ENCODE measurements around the gene SPEM3.

The SPEM3 gene

DNA sequence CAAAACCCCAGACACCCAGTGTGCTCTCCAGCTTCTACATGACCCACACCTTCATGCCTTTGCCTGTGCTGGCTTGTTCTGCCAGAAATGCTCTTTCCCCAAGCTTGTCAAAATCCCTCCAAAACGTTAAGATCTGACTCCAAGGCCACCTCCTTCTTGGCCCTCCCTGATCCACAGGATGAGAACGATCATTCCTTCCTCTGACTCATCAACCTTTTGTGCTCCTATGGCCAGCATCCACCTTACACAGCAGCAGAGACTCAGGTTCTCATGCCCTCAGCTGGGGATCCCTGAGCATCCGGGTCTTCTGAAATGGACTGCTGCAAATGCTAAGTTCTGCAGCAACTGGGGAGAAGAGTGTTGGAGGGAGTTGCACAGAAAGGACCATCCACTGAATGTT lies 47.8 kb downstream of the SPEM3 start:
- H3K27ac ChIP-seq (ENCODE audit: low read length) = no peak overlapping the region
- H3K4me2 ChIP-seq (ENCODE audit: insufficient read depth, low read length) = peak overlapping the region; percentile 8; the same call in 1 of the 2 replicates
- H3K4me3 ChIP-seq (ENCODE audit: low read depth in 1 of 2, low read length in 2 of 2) = no peak overlapping the region

DNA sequence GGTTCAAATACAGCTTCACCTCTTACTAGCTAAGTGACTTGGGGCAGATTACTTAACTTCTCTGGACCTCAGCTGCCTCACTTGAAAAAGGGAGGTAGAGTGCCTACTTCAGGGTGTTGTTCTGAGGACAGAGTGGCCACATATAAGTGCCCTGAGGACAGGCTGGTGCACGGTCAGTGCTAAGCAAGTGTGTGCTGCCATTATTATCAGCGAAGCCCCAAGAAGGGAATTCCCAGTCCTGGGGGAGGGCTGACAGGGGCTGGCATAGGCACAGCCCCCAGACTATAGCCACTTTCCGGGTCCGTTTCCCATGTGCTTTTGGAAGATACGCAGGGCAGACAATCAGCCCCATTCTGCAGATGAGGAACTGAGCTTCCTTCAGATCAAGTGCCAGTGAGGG lies 48.3 kb downstream of the SPEM3 start:
- no peak for DNase-seq
- H3K4me2 ChIP-seq (ENCODE audit: insufficient read depth, low read length) = peak overlapping the region; percentile 88; the same call in 1 of the 2 replicates
- no peak for TF ChIP-seq EZH2 (IDR thresholded peaks at IDR 0.05; ENCODE audit: borderline replicate concordance, low read depth, low read length, severe bottlenecking)
- TF ChIP-seq, protein P1, sequence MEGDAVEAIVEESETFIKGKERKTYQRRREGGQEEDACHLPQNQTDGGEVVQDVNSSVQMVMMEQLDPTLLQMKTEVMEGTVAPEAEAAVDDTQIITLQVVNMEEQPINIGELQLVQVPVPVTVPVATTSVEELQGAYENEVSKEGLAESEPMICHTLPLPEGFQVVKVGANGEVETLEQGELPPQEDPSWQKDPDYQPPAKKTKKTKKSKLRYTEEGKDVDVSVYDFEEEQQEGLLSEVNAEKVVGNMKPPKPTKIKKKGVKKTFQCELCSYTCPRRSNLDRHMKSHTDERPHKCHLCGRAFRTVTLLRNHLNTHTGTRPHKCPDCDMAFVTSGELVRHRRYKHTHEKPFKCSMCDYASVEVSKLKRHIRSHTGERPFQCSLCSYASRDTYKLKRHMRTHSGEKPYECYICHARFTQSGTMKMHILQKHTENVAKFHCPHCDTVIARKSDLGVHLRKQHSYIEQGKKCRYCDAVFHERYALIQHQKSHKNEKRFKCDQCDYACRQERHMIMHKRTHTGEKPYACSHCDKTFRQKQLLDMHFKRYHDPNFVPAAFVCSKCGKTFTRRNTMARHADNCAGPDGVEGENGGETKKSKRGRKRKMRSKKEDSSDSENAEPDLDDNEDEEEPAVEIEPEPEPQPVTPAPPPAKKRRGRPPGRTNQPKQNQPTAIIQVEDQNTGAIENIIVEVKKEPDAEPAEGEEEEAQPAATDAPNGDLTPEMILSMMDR (IDR thresholded peaks at IDR 0.05; ENCODE audit: borderline replicate concordance, extremely low read depth, low read length, poor library complexity, severe bottlenecking) = no peak
- peaks cover 29% of the 10 kb centered on the region for H3K4me1 ChIP-seq (ENCODE audit: insufficient read depth, low read length)
- no peak overlapping the region for H3K4me3 ChIP-seq (ENCODE audit: low read depth in 1 of 2, low read length in 2 of 2)
- no peaks in the 10 kb centered on the region for H3K9me3 ChIP-seq (ENCODE audit: insufficient read depth, low read length, severe bottlenecking)
- peaks cover 3% of the 10 kb centered on the region for H3K36me3 ChIP-seq (ENCODE audit: insufficient read depth, low read length)
- ATAC-seq (ENCODE audit: insufficient read depth, low read depth) = no peak
- no peaks in the 10 kb centered on the region for H3K27me3 ChIP-seq (ENCODE audit: insufficient read depth, low read length, poor library complexity)
- H3K27ac ChIP-seq (ENCODE audit: low read length) = no peak overlapping the region
- no peak overlapping the region for H2AFZ ChIP-seq (ENCODE audit: low read depth, low read length)
- peaks cover 76% of the 10 kb centered on the region for H3K79me2 ChIP-seq (ENCODE audit: insufficient read depth, low read length)
- H4K20me1 ChIP-seq (ENCODE audit: insufficient read depth, low read length) = peaks cover 32% of the 10 kb centered on the region
- H3K9ac ChIP-seq (ENCODE audit: low read depth, low read length) = no peak overlapping the region; the same call in 1 of the 2 replicates

More for the DNA sequence above, 47.8 kb downstream of the SPEM3 start:
- TF ChIP-seq EZH2 (IDR thresholded peaks at IDR 0.05; ENCODE audit: borderline replicate concordance, low read depth, low read length, severe bottlenecking) = no peak
- TF ChIP-seq, protein P1 (IDR thresholded peaks at IDR 0.05; ENCODE audit: borderline replicate concordance, extremely low read depth, low read length, poor library complexity, severe bottlenecking) = no peak
- H2AFZ ChIP-seq (ENCODE audit: low read depth, low read length) = no peak overlapping the region
- H3K27me3 ChIP-seq (ENCODE audit: insufficient read depth, low read length, poor library complexity) = no peaks in the 10 kb centered on the region
- DNase-seq = no peak
- no peaks in the 10 kb centered on the region for H3K9me3 ChIP-seq (ENCODE audit: insufficient read depth, low read length, severe bottlenecking)
- ATAC-seq (ENCODE audit: insufficient read depth, low read depth) = no peak
- H3K4me1 ChIP-seq (ENCODE audit: insufficient read depth, low read length) = peaks cover 29% of the 10 kb centered on the region
- peaks cover 32% of the 10 kb centered on the region for H4K20me1 ChIP-seq (ENCODE audit: insufficient read depth, low read length)
- H3K9ac ChIP-seq (ENCODE audit: low read depth, low read length) = no peak overlapping the region
- H3K36me3 ChIP-seq (ENCODE audit: insufficient read depth, low read length) = peaks cover 3% of the 10 kb centered on the region
- peaks cover 80% of the 10 kb centered on the region for H3K79me2 ChIP-seq (ENCODE audit: insufficient read depth, low read length)

DNA sequence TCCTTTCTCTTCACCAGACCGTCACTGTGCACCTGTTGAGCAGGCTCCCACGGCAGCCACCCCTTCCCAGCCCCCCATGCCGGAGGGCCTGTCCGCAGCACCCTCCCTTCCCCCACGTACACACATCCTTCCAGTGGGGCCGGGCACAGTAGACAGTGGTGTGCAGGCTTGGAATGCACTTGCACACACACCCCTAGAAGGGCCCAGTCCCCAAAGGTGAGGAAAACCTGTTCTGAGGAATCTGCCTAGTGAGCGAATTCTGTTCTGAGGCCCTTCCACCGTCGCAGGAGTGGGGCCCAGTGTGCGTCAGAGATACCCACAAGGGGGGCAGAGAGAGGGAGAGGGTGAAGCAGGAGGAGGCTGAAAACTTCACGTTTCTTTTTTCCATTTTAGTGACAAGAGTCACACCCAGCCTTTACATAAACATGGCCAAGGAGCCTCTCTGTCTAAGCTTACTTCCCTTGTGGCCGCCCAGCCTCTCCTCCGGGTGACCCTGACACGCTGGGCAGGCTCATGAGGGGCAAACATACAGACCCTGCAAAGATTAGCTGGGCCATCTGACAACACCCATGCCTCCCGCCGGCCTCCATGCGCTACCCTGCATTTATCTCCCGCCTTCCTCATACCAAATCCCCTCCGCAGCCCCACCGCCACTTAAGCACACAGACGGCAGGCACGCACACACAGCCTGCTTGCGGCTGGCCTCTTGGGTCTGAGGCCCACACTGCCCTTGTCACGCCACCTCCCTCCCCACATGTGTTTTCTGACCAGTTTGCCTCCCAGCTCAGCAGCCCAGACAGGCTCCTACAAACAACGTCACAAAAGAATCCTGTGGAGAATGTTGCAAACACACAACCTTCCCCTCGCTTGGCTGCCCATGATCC lies 49.0 kb downstream of the SPEM3 start:
- no peak for DNase-seq
- no peak for TF ChIP-seq EZH2 (IDR thresholded peaks at IDR 0.05; ENCODE audit: borderline replicate concordance, low read depth, low read length, severe bottlenecking)
- TF ChIP-seq, protein P1 (IDR thresholded peaks at IDR 0.05; ENCODE audit: borderline replicate concordance, extremely low read depth, low read length, poor library complexity, severe bottlenecking) = no peak
- ATAC-seq (ENCODE audit: insufficient read depth, low read depth) = no peak
- Histone ChIP-seq H3K79me2 (ENCODE audit: insufficient read depth, low read length) (peaks cover 71% of the 10 kb centered on the region), H3K9ac (ENCODE audit: low read depth, low read length) (peak overlapping the region; percentile 98; the same call in 1 of the 2 replicates), H3K9me3 (ENCODE audit: insufficient read depth, low read length, severe bottlenecking) (no peaks in the 10 kb centered on the region), H3K27me3 (ENCODE audit: insufficient read depth, low read length, poor library complexity) (no peaks in the 10 kb centered on the region), H3K4me1 (ENCODE audit: insufficient read depth, low read length) (peaks cover 32% of the 10 kb centered on the region), H3K27ac (ENCODE audit: low read length) (0 out of 2 replicates have a peak overlapping the region, but pooled peaks have one; percentile 7), H3K36me3 (ENCODE audit: insufficient read depth, low read length) (peaks cover 3% of the 10 kb centered on the region), H4K20me1 (ENCODE audit: insufficient read depth, low read length) (peaks cover 32% of the 10 kb centered on the region), H2AFZ (ENCODE audit: low read depth, low read length) (no peak overlapping the region), H3K4me2 (ENCODE audit: insufficient read depth, low read length) (peak overlapping the region; percentile 88), H3K4me3 (ENCODE audit: low read depth in 1 of 2, low read length in 2 of 2) (peak overlapping the region in 1 of 2 experiments; percentile 65; a peak in 2 of 4 replicates)

Measured in DND-41 (cell line).